SK-N-MC (cell line): Measurements from ENCODE around the gene CAMK1D.

Experiments used
- EZH2 ChIP-seq: fragments of 200-600 bp; sonication (generic); IDR thresholded peaks from one replicate; pipeline ENCODE4 v1.6.1; 2017; ENCODE audit warnings: antibody characterized with exemption
- FOXP2 ChIP-seq: optimal IDR thresholded peaks from 2 replicates; pipeline ENCODE3; 2011; ENCODE audit warnings: mild to moderate bottlenecking, moderate library complexity; ENCODE audit not compliant: insufficient read depth; ENCODE audit errors: extremely low read length, control extremely low read depth
- POLR2AphosphoS5 ChIP-seq: IDR thresholded peaks from 2 replicates; pipeline ENCODE4 v1.6.1; 2012; ENCODE audit warnings: mild to moderate bottlenecking, low read depth, low read length, borderline replicate concordance

DNA sequence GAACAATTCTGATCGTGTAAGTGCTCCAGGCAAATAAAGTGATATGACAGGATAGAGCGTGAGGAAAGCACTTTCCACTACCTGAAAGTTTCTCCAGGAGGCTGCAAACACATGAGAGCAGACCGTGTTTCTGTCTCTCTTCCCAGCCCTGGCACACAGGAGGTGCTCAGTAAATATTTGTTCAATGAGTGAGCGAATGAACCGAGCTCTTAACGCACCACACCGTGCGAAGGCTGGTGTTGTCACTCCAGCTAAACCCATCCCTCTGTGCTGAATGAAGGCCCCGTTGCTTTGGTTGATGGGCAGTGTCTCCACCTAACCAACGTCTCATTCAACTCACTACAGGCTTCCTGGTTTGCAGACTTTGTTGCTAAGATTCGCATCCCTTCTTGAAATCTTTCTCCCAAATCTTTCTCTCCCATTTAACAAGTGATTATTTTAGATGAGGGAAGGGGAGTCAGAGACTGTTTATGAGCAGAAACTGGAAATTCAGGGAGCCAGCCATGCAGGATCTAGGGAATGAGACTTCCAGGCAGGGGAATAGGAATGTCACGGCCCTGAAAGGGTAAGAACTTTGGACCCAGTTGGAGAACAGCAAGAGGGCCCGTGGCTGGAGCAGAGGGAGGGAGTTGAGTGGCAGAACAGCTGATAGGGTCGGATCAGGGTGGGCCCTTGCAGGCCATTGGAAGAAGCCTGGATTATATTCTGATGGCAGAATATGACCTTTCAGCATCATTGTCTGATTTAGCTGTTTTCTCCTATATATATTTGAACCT is 282.6 kb downstream of the CAMK1D start:
- no peak for TF ChIP-seq POLR2AphosphoS5
- TF ChIP-seq EZH2 = no peak
- no peak for TF ChIP-seq FOXP2
